Muscle layer of colon (tissue), 2 donors: Measurements from ENCODE around the gene KRTAP20-4.

ENCODE experiments used
- H3K27ac ChIP-seq: one replicate; pipeline ENCODE4 v1.7.0; 2013; ENCODE audit warnings: low read depth, mild to moderate bottlenecking, low read length, moderate library complexity
- H3K27me3 ChIP-seq, 2 donors: one replicate each; pipeline ENCODE4 v1.7.0; 2013; ENCODE audit warnings: low read length in 2 of 2, mild to moderate bottlenecking in 2 of 2; ENCODE audit not compliant: insufficient read depth in 2 of 2, control insufficient read depth in 1 of 2
- H3K36me3 ChIP-seq: one replicate; pipeline ENCODE4 v1.7.0; 2013; ENCODE audit warnings: mild to moderate bottlenecking, low read length; ENCODE audit not compliant: insufficient read depth
- H3K4me1 ChIP-seq: one replicate; pipeline ENCODE4 v1.7.0; 2013; ENCODE audit warnings: mild to moderate bottlenecking, low read length; ENCODE audit not compliant: insufficient read depth
- H3K4me3 ChIP-seq, 2 donors: one replicate each; pipeline ENCODE4 v1.7.0; 2013; ENCODE audit warnings: low read length in 2 of 2, low read depth in 1 of 2, mild to moderate bottlenecking in 1 of 2, moderate library complexity in 1 of 2
- H3K9ac ChIP-seq: one replicate; pipeline ENCODE4 v1.7.0; 2013; ENCODE audit warnings: low read length
- H3K9me3 ChIP-seq: one replicate; pipeline ENCODE4 v1.7.0; 2013; ENCODE audit warnings: mild to moderate bottlenecking, low read length
- donor health status: abdominal sarcoma.
- donor health status: Adenocarcinoma of cecum.

The KRTAP20-4 gene

DNA sequence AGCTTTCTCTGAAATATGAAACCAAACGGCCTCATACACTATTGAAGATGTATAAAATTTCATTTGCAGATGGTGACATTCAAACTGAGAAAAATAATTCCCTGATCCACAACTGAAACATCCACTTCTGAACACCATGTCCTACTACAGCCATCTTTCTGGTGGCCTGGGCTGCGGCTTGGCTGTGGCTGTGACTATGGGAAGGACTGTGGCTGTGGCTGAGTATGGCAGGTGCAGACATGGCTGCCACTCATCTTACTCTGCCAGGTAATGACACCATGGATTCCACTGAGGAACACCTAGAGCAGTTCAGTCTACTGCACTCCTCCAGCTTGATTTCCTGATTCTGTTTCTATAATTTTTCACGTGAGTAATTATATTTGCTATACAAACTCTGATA is at the start of gene KRTAP20-4:
Gene KRTAP20-4, plus strand, starts transcription at position 106 of the 400 bp plus-strand sequence.
- Histone ChIP-seq H3K4me3 (no peak within 1 kb of the TSS), H3K9me3 (no peaks in the 10 kb centered on the region), H3K9ac (no peak within 1 kb of the TSS), H3K36me3 (no peaks in the 10 kb centered on the region), H3K27ac (no peak within 1 kb of the TSS), H3K27me3 (no peaks in the 10 kb centered on the region), H3K4me1 (no peaks in the 10 kb centered on the region)

DNA sequence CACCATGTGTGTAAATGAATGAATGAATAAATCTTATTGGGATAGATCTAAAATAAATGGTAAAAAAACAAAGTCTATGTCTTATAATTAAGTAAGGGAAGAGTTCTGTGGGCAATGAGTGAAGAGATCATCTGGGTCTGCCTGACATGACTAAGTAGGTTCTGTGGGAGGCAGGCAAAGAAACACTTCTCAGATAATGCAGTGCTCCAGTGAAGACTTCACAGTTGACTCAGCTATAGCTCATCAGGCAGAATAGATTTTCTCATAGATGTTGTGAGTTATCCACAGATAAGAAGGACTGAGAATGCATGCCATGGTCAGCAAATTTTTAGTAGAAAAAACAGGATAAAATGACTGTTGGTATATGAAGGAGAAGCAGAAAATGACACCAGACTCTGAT is 42.7 kb upstream of the KRTAP20-4 start:
- Histone ChIP-seq H3K36me3 (no peaks in the 10 kb centered on the region), H3K27ac (no peak overlapping the region), H3K27me3 (no peaks in the 10 kb centered on the region), H3K9me3 (no peaks in the 10 kb centered on the region), H3K4me1 (no peaks in the 10 kb centered on the region), H3K4me3 (no peak overlapping the region), H3K9ac (no peak overlapping the region)

DNA sequence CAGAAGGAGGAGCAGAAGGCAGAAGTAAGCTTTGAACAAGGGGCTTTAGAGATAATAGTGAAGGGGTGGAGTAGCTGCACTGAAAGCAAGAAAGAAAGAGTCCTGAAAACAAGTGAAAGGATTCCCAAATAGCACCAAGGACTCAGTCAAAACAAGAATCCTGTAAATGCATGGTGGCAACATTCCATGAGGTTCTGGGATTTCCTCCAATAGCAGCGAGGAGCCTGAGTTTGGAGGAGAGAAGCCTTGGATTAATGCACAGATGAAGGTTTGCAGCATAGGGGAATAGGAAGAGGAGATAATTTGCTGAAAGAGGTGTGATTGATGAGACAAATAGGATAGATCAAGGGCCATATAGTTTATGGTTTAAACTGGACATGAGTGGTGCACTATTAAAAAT is 41.1 kb upstream of the KRTAP20-4 start:
- no peaks in the 10 kb centered on the region for H3K4me1 ChIP-seq
- H3K4me3 ChIP-seq = no peak overlapping the region
- no peaks in the 10 kb centered on the region for H3K36me3 ChIP-seq
- no peaks in the 10 kb centered on the region for H3K27me3 ChIP-seq
- H3K9ac ChIP-seq = no peak overlapping the region
- H3K27ac ChIP-seq = no peak overlapping the region
- no peaks in the 10 kb centered on the region for H3K9me3 ChIP-seq

DNA sequence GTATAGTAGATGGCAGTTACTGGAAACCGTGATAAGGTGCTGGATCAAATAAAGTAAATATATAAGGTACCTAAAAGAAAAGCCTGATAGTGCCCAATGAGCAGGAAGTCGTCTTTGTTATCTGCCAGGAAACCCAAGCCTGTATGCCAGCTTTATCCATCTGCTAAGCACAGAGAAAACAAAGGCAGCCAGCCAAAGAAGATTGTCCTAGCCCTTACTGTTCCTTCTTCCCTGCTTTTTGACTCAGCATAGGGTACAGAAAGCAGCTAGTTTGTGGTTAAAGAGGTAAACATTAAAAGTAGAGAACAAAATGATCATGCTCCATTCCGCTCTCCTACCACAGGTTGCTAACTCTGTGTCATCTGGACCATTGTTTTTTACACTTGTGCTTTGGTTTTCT is 40.3 kb upstream of the KRTAP20-4 start:
- Histone ChIP-seq H3K4me1 (no peaks in the 10 kb centered on the region), H3K9ac (no peak overlapping the region), H3K27me3 (no peaks in the 10 kb centered on the region), H3K36me3 (no peaks in the 10 kb centered on the region), H3K27ac (no peak overlapping the region), H3K9me3 (no peaks in the 10 kb centered on the region), H3K4me3 (no peak overlapping the region)

DNA sequence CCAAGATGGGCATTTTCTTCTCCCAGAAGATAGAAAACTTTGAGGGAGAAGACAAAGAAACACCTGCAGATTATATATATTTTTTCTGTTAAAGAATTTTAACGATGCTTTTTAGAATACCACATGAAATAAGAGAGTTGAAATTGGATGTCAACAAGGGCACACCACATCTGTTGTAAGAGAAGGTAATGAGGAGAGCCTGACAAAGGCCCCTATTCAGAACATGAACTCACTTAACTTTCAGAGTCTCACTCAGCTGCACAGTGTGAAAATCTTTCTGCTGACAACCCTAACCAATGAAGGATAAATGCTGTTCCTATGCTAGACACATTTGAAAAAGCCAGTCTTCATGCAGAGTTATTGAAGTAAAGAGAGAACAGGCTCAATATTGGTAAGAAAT is 37.6 kb upstream of the KRTAP20-4 start:
- no peak overlapping the region for H3K27ac ChIP-seq
- no peaks in the 10 kb centered on the region for H3K36me3 ChIP-seq
- no peaks in the 10 kb centered on the region for H3K4me1 ChIP-seq
- H3K4me3 ChIP-seq = no peak overlapping the region
- H3K27me3 ChIP-seq = no peaks in the 10 kb centered on the region
- no peak overlapping the region for H3K9ac ChIP-seq
- no peaks in the 10 kb centered on the region for H3K9me3 ChIP-seq

DNA sequence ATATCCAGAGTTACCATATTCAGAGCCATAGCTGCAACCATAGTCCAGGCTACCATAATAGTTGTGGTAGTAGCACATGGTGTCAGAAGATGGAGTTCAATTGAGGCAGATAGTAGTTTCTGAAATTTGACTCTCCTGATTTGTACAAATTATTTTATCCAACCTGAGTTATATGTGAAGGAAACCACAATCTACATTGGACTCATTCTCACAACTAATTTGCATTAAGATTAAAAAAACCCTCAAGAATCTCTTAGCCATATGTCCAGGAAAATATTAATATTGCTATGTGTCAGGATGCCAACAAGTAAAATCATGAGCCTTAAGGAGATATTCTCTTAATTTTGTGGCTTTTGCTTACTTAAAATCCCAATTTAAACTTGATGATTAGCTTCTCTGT is 30.1 kb upstream of the KRTAP20-4 start, which contains the start of gene KRTAP22-2:
Gene KRTAP22-2, minus strand, starts transcription at position 101 of the 400 bp plus-strand sequence.
- no peak within 1 kb of the TSS for H3K4me3 ChIP-seq
- no peak within 1 kb of the TSS for H3K27ac ChIP-seq
- no peaks in the 10 kb centered on the region for H3K4me1 ChIP-seq
- no peak within 1 kb of the TSS for H3K9ac ChIP-seq
- no peaks in the 10 kb centered on the region for H3K9me3 ChIP-seq
- H3K36me3 ChIP-seq = no peaks in the 10 kb centered on the region
- H3K27me3 ChIP-seq = no peaks in the 10 kb centered on the region

DNA sequence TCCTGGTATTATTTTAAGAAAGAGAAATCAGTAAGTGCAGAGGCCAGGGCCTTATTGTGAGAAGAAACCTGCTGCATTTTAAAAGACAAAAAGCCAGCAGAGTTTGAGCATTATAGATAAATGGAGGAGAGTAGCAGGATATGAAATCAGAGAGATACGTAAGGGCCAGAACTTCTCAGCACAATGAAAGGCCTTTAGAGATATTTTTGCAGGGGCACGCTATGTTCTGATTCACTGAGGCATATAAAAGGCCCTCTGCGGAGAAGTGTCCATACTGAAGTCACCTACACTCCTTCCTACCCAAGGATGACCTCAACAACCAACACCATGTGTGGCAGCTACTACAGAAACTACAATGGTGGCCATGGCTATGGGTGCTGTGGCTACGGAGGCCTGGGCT is 28.3 kb upstream of the KRTAP20-4 start, which contains the start of gene KRTAP6-3:
Gene KRTAP6-3, plus strand, starts transcription at position 301 of the 400 bp plus-strand sequence. Its CDS starts 6 bp downstream, at position 307.
- no peak within 1 kb of the TSS for H3K4me3 ChIP-seq
- no peaks in the 10 kb centered on the region for H3K27me3 ChIP-seq
- H3K4me1 ChIP-seq = no peaks in the 10 kb centered on the region
- H3K36me3 ChIP-seq = no peaks in the 10 kb centered on the region
- H3K27ac ChIP-seq = no peak within 1 kb of the TSS
- no peak within 1 kb of the TSS for H3K9ac ChIP-seq
- H3K9me3 ChIP-seq = no peaks in the 10 kb centered on the region

DNA sequence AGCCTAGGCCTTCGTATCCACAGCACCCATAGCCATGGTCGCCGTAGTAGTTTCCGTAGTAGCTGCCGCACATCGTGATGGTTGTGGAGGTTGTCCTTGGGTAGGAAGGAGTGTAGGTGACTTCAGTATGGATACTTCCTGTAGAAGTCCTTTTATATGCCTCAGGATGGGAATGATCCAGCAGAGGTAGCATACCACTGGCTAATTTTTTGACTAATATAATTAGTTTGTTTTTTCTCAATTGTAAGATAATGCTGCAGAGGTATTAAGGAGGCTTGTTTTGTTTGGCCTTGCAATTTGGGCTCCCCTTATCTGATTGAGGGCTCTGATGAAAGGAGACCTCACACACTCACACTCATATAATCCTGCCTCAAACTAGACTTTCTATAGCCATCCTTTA is 21.6 kb upstream of the KRTAP20-4 start, which contains the start of gene KRTAP6-2:
Gene KRTAP6-2, minus strand, starts transcription at position 101 of the 400 bp plus-strand sequence. Its CDS starts 28 bp downstream, at position 73.
- Histone ChIP-seq H3K4me1 (no peaks in the 10 kb centered on the region), H3K9me3 (no peaks in the 10 kb centered on the region), H3K27ac (no peak within 1 kb of the TSS), H3K4me3 (no peak within 1 kb of the TSS), H3K36me3 (no peaks in the 10 kb centered on the region), H3K27me3 (no peaks in the 10 kb centered on the region), H3K9ac (no peak within 1 kb of the TSS)

DNA sequence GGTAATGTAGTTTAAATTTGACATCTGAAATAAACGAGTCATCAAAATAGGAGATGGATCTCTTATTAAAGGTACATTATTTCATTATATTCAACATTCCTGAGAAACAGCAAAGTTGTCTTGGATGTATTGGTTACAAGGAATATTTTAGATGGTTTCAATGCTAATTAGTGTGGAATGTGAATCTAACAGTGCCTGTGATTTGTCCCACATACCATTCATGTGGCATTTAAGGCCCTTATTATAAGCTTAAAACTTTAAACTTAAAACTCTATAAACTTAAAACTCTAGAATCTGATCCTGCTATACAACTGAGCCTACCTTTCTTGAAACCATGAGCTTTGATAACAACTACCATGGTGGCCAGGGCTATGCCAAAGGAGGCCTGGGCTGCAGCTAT is 19.6 kb upstream of the KRTAP20-4 start, which contains the start of gene KRTAP22-1:
Gene KRTAP22-1, plus strand, starts transcription at position 301 of the 400 bp plus-strand sequence.
- Histone ChIP-seq H3K27me3 (no peaks in the 10 kb centered on the region), H3K4me1 (no peaks in the 10 kb centered on the region), H3K4me3 (no peak within 1 kb of the TSS), H3K9ac (no peak within 1 kb of the TSS), H3K27ac (no peak within 1 kb of the TSS), H3K9me3 (no peaks in the 10 kb centered on the region), H3K36me3 (no peaks in the 10 kb centered on the region)

DNA sequence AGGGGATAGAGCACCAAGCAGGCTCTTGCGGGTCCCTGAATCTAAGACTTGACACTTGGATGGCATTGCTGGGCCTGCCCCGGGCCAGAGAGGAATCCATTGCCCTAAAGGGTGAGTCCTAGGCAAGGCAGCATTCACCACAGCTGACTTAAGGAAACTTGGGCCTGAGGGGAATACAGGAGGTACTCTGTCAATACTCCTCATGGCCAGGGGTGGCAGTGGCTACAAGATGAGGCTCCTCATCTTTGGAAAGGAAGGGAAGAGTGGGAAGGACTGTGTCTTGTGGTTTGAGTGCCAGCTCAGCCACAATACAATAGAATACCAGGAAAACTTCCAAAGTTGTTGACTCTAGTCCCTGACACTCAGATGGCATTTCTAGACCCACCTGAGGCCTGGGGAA is 14.5 kb upstream of the KRTAP20-4 start:
- Histone ChIP-seq H3K36me3 (no peaks in the 10 kb centered on the region), H3K4me3 (no peak overlapping the region), H3K27ac (no peak overlapping the region), H3K9me3 (no peaks in the 10 kb centered on the region), H3K27me3 (no peaks in the 10 kb centered on the region), H3K9ac (no peak overlapping the region), H3K4me1 (no peaks in the 10 kb centered on the region)

DNA sequence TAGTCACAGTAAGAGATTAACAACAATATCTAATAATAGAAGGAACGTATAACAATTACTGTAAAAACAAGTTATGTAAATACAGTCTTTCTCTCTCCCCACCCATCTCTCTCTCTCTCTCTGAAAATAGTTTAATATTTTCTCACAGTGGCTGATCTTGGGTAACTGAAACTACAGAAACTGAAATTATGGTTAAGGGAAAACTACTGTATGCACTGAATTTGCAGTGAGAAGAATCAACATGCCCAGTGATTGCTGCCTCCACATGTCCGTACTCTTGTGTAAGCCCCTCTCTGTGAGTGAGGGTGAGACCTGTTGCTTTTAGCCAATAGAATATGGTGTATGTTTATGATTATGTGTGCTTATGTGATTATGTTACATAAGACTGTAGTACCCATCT is 8.3 kb upstream of the KRTAP20-4 start:
- Histone ChIP-seq H3K36me3 (no peaks in the 10 kb centered on the region), H3K4me1 (no peaks in the 10 kb centered on the region), H3K9me3 (no peaks in the 10 kb centered on the region), H3K27me3 (no peaks in the 10 kb centered on the region), H3K9ac (no peak overlapping the region), H3K4me3 (no peak overlapping the region), H3K27ac (no peak overlapping the region)

DNA sequence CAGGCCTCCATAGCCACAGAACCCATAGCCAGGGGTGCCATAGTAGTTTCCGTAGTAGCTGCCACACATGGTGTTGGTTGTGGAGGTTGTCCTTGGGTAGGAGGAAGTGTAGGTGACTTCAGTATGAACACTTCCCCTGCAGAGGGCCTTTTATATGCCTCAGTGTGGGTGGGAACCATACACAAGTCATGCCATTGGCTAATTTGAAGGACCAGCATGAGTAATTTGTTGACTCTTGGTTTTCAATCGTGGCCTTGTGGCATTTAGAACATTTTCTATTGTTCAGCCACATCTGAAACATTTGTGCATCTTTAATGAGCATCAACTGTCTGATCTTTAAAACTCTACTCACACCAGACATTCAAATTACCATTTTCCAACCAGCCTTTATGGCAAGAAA is 6.6 kb upstream of the KRTAP20-4 start, which contains the start of gene KRTAP6-1:
Gene KRTAP6-1, minus strand, starts transcription at position 95 of the 400 bp plus-strand sequence. Its CDS starts 26 bp downstream, at position 69.
- Histone ChIP-seq H3K27me3 (no peaks in the 10 kb centered on the region), H3K36me3 (no peaks in the 10 kb centered on the region)

More for the DNA sequence above, 6.6 kb upstream of the KRTAP20-4 start, which contains the start of gene KRTAP6-1:
- H3K9ac ChIP-seq = no peak within 1 kb of the TSS
- H3K9me3 ChIP-seq = no peaks in the 10 kb centered on the region
- no peaks in the 10 kb centered on the region for H3K4me1 ChIP-seq
- no peak within 1 kb of the TSS for H3K27ac ChIP-seq
- H3K4me3 ChIP-seq = no peak within 1 kb of the TSS
